Tibial nerve (tissue), 4 donors: ENCODE results near the gene HIBADH. TPM values are rescaled to one million over a fixed set of nuclear protein-coding genes. Genes with fewer than 3 reads are reported as not detected.

Source experiments
- DNase-seq, 2 donors: peaks; one replicate each; pipeline ENCODE4 v3.0.0-alpha.2; 2019; ENCODE audit warnings: low spot score in 2 of 2
- H3K27ac ChIP-seq, 4 donors: fragments of 200-600 bp; sonication (generic) in 3 of 4; one replicate each; pipeline ENCODE4 v1.5.1; 2017 to 2019; ENCODE audit warnings: mild to moderate bottlenecking in 1 of 4
- H3K27me3 ChIP-seq, 2 donors: fragments of 200-600 bp; sonication (generic) in 1 of 2; one replicate each; pipeline versions ENCODE4 v1.5.1 to v1.6.0; 2017 to 2019
- H3K36me3 ChIP-seq, 3 donors: fragments of 200-600 bp; sonication (generic); one replicate each; pipeline ENCODE4 v1.5.1; 2018 to 2019
- H3K4me1 ChIP-seq, 4 donors: fragments of 200-600 bp; sonication (generic) in 3 of 4; one replicate each; pipeline ENCODE4 v1.5.1; 2017 to 2019
- H3K4me3 ChIP-seq, 4 donors: fragments of 200-600 bp; sonication (generic) in 3 of 4; one replicate each; pipeline ENCODE4 v1.5.1; 2017 to 2019; ENCODE audit warnings: mild to moderate bottlenecking in 1 of 4, moderate library complexity in 1 of 4
- H3K9me3 ChIP-seq, 4 donors: fragments of 200-600 bp; sonication (generic) in 3 of 4; one replicate each; pipeline ENCODE4 v1.5.1; 2017 to 2019
- EP300 ChIP-seq, 2 donors: sonication (generic); formaldehyde crosslinking; IDR thresholded peaks; one replicate each; pipeline ENCODE4 v1.6.1; 2017; ENCODE audit warnings: antibody characterized with exemption in 2 of 2, mild to moderate bottlenecking in 1 of 2
- POLR2A ChIP-seq, 2 donors: fragments of 450-650 bp; IDR thresholded peaks; one replicate each; pipeline ENCODE4 v1.6.1; 2017; ENCODE audit warnings: antibody characterized with exemption in 2 of 2, mild to moderate bottlenecking in 2 of 2, moderate library complexity in 2 of 2
- WGBS, 2 donors: methylation state at CpG; one replicate each; pipeline ENCODE4 v1.1.5; 2018; 5-methylcytosine and 5-hydroxymethylcytosine counted together
- total RNA-seq, 4 donors: library from RNA; depleted of rRNA; stranded (reverse); fragments of >200 nt; gene quantifications; one replicate each; pipeline ENCODE4 v1.1.0, GENCODE V29; 2016
- TF ChIP-seq, protein P1 (sequence below), 5 experiments: fragments of 200-600 bp in 3 of 5; fragments of 450-650 bp in 2 of 5; sonication (generic) in 3 of 5; IDR thresholded peaks; one replicate each; pipeline ENCODE4 v1.5.1; 2016 to 2019; ENCODE audit warnings: antibody characterized with exemption in 5 of 5, mild to moderate bottlenecking in 3 of 5, moderate library complexity in 2 of 5

Gene HIBADH
- total RNA-seq, 4 donors from 2014 or later = 36.6 to 44.0 (median 41.7) TPM

DNA sequence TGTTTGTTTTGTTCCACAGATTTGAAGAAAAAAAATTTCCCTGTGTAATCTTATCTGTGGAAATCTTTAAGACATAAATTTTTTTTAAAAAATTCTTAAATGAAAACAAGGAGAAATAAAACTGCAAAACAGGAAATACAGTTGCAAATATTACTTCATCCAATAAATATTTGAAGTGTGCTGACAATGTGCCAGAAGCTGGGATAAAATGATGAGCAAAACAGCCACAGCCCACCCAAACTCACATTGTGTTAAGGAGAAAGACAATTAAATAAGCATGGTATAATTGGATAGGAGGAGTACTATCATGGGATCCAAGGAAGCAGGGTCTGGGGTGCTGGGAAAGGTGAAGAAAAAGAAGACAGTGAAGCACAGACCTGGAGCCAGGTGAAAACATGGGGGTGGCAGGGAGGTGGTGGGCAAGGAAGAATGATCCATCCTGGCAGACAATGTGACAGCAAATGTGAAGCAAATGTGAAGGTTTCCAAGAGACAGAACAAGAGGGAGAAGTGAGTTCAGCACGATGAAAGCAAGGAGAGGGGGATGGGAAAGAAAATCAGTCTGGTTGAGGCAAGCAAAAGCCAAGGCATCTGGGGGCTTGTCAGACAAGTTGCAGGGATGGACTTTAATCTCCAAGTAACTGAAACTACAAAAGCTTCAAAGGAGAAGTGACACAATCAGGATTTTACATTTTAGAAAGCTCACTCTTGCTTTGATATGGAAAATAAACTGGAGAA, 135.9 kb downstream of the HIBADH start:
- H3K27ac ChIP-seq = no peak overlapping the region
- WGBS, 2 donors = 24 to 39% methylated on average over 1 of the region's 1 CpG
- H3K4me1 ChIP-seq = peaks cover 0 to 4% (median 0%) of the 10 kb centered on the region in 4 donors
- TF ChIP-seq, protein P1, sequence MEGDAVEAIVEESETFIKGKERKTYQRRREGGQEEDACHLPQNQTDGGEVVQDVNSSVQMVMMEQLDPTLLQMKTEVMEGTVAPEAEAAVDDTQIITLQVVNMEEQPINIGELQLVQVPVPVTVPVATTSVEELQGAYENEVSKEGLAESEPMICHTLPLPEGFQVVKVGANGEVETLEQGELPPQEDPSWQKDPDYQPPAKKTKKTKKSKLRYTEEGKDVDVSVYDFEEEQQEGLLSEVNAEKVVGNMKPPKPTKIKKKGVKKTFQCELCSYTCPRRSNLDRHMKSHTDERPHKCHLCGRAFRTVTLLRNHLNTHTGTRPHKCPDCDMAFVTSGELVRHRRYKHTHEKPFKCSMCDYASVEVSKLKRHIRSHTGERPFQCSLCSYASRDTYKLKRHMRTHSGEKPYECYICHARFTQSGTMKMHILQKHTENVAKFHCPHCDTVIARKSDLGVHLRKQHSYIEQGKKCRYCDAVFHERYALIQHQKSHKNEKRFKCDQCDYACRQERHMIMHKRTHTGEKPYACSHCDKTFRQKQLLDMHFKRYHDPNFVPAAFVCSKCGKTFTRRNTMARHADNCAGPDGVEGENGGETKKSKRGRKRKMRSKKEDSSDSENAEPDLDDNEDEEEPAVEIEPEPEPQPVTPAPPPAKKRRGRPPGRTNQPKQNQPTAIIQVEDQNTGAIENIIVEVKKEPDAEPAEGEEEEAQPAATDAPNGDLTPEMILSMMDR (IDR thresholded peaks at IDR 0.05) = no peak
- DNase-seq = no peak
- H3K4me3 ChIP-seq = no peak overlapping the region
- peaks cover 0 to 68% (median 0%) of the 10 kb centered on the region in 3 donors for H3K36me3 ChIP-seq
- peaks cover 0 to 8% (median 0%) of the 10 kb centered on the region in 4 donors for H3K9me3 ChIP-seq
- H3K27me3 ChIP-seq = no peaks in the 10 kb centered on the region

DNA sequence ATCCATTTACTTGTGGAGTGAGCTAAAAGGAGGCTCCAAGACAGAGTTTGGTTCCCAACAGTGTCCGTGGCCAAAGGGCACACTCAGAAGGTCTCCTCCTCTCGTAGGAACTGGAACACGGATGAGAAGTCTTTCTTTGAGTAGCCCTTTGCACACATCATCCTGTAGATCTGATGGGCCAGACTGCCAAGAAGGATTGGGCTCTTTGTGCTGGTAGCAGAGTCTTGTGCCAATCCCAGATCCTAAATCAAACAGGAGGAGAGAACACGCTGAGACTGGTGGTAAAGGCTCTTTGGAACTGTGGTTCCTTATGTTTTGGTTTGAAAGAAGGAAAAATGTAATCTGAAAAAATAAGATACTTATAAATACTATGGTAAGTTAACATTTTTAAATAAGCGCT, 136.6 kb downstream of the HIBADH start:
- H3K9me3 ChIP-seq = peaks cover 0 to 8% (median 0%) of the 10 kb centered on the region in 4 donors
- WGBS, 2 donors = 91% methylated on average over 5 of the region's 5 CpGs
- no peak overlapping the region for H3K4me3 ChIP-seq
- peaks cover 0 to 4% (median 0%) of the 10 kb centered on the region in 4 donors for H3K4me1 ChIP-seq
- peaks cover 0 to 62% (median 0%) of the 10 kb centered on the region in 3 donors for H3K36me3 ChIP-seq
- H3K27me3 ChIP-seq = no peaks in the 10 kb centered on the region
- TF ChIP-seq POLR2A (IDR thresholded peaks at IDR 0.05) = no peak
- TF ChIP-seq EP300 (IDR thresholded peaks at IDR 0.05) = no peak
- TF ChIP-seq, protein P1 (IDR thresholded peaks at IDR 0.05) = no peak
- DNase-seq = no peak
- H3K27ac ChIP-seq = no peak overlapping the region

DNA sequence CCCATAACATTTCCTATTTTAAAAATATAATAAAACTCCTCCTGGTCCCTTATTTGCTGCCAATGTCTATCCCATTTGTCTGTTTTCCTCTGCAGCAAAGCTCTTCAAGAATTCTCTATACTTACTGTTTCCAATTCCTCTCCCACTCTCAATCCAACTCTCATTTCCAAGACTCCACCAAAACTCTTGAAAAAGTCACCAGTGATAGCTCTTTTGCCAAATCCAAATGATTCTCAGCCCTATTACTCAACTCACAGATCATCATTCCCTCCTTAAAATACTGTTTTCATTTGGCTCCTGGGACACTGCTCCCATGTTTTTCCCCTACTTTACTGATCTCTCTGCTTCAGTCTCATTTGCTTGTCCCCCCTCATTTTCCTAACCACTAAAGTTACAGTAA, 139.4 kb downstream of the HIBADH start:
- Histone ChIP-seq H3K27ac (no peak overlapping the region), H3K36me3 (peaks cover 0 to 34% (median 0%) of the 10 kb centered on the region in 3 donors), H3K4me1 (peaks cover 0 to 4% (median 0%) of the 10 kb centered on the region in 4 donors), H3K4me3 (no peak overlapping the region), H3K9me3 (no peaks in the 10 kb centered on the region), H3K27me3 (no peaks in the 10 kb centered on the region)
- DNase-seq = no peak
- TF ChIP-seq EP300 (IDR thresholded peaks at IDR 0.05) (no peak), POLR2A (IDR thresholded peaks at IDR 0.05) (no peak)
- TF ChIP-seq, protein P1 (IDR thresholded peaks at IDR 0.05) = no peak

DNA sequence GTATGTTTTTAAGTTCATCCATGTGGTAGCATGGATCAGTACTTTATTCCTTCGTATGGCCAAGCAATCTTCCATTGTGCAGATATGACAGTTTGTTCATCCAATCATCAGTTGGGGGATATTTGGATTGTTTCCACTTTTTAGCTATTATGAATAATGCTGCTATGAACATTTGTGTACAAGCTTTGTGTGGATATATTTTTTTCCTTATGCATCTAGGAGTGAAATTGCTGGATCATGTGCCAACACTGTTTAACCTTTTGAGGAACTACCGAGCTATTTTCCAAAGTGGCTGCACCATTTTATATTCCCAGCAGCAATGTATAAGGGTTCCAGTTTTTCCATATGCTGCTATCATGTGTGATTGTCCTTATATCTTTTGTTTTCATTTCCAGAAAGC, 140.1 kb downstream of the HIBADH start:
- WGBS, 2 donors = 67 to 90% methylated on average over 2 of the region's 2 CpGs
- no peak overlapping the region for H3K4me3 ChIP-seq
- no peak overlapping the region for H3K27ac ChIP-seq
- TF ChIP-seq EP300 (IDR thresholded peaks at IDR 0.05) (no peak), POLR2A (IDR thresholded peaks at IDR 0.05) (no peak)
- TF ChIP-seq, protein P1 (IDR thresholded peaks at IDR 0.05) = no peak
- H3K4me1 ChIP-seq = peaks cover 0 to 4% (median 0%) of the 10 kb centered on the region in 4 donors
- DNase-seq = no peak
- H3K36me3 ChIP-seq = peaks cover 0 to 29% (median 0%) of the 10 kb centered on the region in 3 donors
- no peaks in the 10 kb centered on the region for H3K9me3 ChIP-seq
- H3K27me3 ChIP-seq = no peaks in the 10 kb centered on the region
